Stimulated activated naive CD4-positive, alpha-beta T cell (primary cell): ENCODE data around the gene ALDH1A3.
"Not testable (repeated sequence)": the region's sequence is repeated elsewhere in the genome, so short reads cannot be mapped to it uniquely, and the experiment has no call there.

Experiments
- DNase-seq, 6 experiments: peaks; one replicate each; lab custom pipeline; 2025; lab: John Stamatoyannopoulos, UW

The ALDH1A3 gene

DNA sequence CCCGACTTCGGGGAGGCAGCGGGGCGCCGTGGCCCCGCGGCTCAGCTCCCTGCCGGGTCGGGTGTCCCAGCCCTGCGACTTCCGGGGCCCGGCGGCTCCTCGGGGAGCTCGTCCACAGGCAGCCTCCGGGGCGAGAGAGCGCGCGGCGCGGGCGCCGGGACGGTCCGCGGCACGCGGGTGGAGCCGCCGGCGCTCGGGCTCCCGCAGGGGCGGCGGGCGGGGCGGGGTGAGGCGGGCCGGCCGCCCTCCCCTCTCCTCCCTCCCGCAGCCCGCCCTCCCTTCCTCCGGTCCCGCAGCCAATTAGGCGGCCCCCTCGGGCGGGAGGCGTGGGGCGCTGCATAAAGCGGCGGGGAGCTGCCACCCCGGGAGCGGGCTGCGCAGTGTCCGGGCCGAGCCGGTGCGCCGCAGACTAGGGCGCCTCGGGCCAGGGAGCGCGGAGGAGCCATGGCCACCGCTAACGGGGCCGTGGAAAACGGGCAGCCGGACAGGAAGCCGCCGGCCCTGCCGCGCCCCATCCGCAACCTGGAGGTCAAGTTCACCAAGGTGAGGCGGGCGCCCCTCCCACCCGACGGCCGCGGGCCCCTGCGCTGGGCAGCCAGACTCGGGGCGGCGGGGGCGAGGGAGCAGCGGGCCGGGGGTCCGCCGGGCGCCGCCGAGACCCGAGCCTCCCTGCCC is at the start of gene ALDH1A3:
TSS of gene ALDH1A3 (plus strand) at position 368 of the 675 bp plus-strand sequence. CDS start at position 445, 77 bp downstream.
- no peak for DNase-seq

DNA sequence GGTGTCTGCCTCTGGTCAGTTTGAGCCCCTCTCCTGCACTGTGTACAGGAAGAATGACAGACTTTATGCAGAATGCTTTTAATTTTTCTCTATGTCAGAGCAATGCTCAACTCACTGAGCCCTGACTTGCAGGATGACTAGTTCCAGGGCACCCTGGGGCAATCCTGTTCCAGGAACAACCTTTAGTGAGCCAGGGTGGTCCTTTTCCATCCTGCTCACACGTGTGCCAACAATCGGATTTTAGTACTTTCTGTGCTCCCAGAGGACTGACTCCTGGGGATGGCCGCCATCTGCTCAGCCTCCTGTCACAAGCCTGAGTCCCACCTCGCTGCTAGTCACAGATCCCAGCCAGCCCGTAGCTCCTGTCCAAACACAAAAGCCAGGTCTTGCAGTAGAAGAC is 48.2 kb upstream of the ALDH1A3 start:
- DNase-seq = no peak

DNA sequence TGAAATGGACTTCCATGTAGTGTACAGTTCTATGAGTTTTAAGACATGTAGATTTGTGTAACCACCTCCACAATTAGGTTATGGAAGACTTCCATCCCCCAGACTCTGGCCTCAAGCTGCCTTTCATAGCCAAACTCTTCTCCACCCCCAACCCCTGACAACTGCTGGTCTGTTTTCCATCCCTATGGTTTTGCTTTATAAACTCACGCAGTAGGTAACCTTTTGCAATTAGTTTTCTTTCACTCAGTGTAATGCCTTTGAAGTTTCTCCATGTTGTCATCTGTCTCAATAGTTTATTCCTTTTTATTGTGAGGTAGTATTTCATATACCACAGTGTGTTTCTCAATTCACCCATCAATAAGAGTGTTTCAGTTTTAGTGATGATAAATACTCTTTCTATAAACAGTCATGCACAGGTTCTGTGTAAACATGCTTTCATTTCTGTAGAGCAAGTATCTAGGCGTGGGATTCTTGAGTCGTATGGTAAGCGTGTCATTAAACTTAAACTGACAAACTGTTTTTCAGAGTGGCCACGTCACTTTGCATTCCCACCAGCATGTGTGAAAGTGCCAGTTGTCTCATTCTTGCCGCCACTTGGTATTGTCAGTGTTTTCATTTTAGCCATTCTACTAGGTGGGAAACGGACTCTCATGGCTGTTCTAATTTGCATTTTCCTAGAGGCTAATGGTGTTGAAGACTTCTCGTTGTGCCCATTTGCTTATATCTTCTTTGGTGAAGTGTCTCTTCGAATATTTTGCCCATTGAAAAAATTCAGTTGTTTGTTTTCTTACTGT is 47.3 kb upstream of the ALDH1A3 start:
- DNase-seq = no peak

DNA sequence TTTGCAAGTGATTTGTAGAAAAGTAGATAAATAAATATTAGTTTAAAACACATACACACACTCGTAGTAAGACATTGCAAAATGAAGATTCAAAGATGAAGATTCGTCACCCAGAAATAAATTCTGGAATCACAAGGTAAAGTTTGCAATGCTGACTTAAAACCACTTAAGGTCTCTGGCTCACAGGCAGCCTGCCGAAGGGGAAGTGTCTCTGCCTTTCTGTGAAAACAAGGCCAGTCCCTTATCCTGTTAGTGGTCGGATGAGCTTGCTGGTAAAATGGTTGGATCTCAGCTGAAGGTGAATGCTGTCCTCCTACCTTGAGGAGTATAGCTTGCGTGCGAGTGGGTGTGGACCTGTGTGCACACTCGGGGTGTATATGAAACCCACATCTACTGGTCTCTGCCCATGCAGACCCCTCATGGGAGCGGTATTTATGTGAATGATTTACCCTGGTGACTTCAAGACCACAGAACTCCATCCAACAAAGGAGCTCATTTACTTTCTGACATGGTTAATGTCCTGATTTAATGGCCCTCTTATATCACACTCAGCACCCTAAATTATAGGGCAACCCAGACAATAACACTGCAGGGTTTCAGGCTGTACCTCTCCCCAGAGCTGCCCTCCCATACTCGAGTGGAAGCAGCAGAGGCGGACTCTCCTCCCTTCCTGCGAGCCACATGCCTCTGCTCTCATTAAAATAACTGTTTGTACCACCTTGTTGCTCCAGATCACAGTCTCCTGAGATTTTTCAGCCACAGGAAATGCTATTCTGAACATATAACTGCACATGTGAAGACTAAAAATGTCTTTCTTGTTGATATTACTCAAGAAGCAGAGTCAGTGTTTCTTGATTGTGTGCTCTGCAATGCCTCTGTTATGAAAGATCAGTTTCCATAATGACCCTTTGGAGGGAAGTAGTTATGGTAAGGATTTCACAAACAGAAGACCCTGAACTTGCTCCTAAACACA is 45.9 kb upstream of the ALDH1A3 start:
- no peak for DNase-seq

DNA sequence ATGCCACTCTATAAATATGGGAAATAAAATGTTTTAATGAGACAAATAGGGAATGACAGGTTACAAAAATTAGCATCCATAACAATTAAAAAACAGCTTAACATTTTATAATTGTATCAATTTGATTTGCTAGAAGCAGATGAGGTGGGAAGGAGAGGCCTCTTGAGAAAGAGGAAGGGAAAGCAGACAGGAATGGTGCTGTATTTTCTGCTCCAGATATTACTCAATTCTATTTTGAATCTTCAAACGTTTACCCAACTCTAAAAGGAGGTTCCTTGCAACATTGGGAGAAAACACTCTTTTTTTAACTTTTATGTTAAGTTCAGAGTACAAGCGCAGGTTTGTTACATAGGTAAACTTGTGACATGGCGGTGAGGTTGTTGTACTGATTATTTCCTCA is 44.9 kb upstream of the ALDH1A3 start:
- DNase-seq = no peak

DNA sequence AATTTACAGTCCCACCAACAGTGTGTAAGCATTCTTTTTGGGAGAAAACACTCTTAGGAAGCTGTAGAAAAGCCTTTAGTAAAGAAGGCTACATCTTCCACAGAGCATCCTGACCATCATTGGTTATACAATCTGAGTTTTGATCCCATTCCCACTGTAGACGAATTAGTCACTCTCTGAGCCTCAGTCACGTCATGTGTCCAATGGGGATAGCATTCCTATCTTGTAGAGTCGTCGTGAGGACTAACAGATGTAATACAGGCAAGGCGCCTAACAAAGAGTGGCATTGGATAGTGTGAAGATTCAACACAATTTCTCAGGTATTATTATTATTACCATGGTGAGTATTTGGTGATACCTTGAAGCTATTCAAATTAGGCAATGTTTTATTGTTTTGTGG is 44.0 kb upstream of the ALDH1A3 start:
- DNase-seq = no peak

DNA sequence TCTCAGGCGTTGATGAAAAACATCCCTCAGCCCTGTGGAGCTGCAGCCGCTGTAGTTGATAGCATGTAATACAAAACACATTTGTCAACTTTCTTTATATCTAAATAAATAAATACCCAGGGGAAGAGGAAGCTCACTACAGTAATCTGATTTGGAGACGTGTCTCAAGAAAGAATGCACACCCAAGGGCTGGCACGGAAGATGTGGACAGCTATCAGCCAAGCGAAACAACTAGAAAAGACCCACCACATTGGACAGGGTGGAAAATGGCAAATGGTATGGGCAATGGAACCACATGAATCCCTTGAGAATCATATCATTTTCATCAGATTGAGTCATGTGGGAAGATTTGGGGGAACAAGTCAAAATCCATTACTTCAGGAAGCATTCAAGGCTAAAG is 43.1 kb upstream of the ALDH1A3 start:
- DNase-seq = no peak

DNA sequence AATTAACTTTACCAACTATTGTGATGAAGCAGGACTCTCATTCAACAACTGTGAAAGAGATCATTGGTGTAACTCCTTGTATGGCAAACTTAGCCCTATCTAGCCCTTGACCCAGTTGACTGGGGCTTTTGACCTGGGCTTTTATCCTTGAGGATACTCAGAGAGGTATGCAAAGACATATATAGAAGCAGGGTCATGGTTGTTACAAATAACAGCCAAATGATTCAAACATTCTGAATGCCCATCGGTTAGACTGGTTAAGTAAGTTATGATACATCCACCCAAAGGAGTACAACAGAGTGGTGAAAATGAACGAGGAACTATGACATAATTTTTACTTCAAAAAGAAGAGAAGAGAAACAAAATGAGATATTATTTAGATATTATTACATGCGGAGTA is 38.2 kb upstream of the ALDH1A3 start:
- DNase-seq = no peak

DNA sequence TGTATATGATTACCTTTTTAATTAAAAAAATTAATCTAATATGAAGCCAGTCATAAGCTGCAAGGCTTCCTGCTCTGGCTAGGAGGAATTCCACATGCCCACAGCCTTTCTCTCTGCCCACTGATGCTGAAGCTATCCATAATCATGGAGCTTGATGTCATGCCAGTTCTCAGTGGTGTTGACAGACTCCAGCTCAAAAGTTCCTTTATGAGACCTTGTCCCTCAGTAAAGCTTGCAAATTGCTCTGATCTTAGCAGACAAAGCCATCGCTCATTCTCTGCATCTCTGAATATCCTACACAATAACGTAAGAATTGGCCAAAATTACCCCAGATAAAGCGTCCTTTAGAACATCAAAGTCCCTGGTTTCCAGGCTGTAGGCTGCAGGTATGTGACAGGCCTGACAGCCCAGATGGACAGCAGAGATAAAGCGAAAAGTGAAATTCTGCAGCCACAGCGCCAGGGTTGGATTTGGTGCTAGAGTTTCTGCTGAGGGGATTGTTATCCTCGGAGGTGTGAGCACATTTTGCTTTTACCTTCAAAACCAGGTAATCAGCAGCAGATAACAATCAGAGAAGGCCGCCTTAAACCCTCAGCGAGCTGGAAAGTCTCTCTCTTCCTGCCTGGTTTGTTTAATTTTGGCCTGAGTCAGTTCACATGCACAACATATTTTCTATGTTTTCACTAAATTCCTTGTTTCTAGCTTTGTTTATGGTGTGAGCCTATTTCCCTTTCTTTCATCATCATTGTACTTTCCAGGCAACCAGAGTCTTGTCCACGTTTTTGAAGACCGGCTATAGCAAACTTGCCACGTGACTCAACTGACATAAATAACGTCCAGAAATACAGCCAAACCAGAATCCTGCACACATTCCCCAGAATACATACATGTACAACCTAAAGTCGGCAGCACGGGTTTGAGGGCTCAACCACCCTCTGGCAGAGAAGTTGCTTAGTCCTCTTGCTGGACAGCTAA is 36.6 kb upstream of the ALDH1A3 start:
- no peak for DNase-seq

DNA sequence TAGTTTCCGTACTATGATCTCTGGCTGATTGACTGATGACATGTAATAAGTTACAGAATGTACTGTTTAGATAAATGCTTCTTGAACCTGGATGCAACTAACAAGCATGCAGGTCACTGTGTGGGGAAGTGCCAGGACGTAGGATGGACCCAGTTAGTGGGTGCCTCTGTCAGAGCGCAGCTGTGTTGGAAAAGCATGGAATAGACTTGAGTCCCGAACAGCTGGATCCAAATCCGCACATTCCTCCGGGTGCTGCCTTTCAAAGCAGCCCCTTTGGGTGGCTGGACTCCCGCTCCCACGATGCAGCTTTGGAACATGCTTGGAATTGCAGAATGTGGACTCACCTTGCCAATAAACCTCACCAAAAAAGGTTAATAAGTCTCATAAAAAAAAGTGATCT is 35.5 kb upstream of the ALDH1A3 start:
- DNase-seq = no peak

DNA sequence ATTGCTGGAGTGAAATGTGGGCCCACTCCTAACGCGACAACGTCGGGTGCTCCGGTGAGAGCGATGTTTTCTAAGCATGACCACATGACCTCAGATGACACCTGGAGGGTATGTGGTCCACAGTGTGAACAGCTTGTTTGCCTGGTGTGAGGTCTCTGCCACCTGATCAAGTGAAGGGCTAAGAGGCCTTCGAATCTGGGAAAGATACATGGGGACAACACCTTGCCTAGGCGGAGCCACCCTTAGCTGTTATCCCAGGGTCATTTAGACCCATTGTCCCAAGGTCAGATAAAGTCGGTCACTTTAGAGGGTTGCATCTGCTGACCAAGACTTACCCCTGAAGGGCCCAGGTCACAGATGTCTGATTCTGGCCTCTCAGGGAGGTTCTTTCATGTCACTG is 34.9 kb upstream of the ALDH1A3 start:
- no peak for DNase-seq

DNA sequence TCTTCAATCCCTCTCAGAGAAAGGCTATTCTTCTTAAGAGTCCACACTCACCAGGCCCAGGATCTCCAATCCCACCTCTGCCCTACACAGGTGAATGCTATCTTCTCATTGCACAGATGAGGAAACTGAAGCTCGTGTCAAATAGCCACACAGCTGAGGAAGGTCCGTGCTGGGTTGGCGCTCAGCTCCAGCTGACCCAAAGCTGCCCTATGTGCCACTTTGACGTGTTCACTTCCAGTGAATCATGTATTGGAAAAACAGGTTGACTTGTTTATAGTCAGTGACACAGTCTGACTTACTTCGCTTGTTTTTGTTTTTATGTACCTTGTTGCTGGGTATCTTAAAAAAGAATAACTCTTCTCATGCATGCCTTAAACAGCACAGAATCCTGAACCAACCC is 32.4 kb upstream of the ALDH1A3 start:
- no peak for DNase-seq

DNA sequence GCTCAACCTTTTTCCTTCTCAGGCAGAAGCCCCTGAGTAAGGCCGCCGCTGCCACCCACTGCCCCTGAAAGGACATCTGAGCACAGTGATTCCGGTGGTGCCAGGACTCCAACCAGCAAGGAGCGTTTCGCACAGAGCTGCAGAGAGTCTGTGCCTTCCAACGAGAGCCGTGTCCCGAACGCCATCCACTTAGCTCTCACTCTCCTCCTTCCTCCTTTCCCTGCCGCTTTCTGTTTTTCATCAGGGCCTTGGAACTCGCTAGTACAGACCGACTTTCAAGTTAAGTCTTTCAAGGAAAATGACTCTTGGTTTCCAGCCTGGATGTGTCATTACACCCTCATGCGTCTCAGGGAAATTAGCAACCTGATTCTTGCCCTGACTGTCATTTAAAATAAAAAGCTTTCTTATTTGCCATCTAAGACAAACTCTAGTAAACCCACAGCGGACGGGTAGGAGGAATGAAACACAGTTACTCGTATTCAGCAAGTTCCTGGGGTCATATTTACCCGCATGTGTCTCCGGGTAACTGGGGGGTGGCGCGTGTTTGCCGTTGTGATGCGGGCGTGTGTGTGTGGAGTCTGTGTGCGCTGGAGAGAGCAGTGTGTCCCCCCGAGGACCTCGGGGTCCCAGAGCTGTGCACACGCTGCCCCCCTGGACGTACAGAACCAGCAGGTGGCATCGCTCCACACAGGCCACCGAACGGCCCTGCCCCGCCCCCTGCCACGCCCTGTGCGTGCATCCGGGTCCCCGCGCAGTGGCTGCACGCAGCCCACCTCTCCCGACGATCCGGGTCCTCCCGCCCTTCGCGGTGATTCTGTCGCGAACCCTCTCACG is 30.4 kb upstream of the ALDH1A3 start:
- DNase-seq = peak; percentile 21 to 52 (median 36)

DNA sequence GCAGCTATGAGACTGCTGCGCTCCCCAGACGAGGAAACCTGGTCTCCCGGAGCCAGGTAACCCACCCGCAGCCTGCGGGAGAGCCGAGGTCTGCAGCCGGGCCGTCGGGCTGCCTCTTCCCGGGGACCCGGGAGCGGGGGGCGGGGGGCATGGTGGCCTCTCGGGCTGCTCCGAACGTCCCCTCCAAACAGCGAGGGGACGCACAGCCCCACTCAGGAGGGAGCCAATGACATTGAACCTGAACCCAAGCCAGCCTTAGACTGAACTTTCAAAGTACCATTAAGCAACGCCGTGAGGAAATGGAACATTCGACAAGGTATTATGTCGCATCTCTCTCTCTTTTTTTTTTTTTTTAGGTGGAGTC is 29.8 kb upstream of the ALDH1A3 start:
- DNase-seq = no peak

DNA sequence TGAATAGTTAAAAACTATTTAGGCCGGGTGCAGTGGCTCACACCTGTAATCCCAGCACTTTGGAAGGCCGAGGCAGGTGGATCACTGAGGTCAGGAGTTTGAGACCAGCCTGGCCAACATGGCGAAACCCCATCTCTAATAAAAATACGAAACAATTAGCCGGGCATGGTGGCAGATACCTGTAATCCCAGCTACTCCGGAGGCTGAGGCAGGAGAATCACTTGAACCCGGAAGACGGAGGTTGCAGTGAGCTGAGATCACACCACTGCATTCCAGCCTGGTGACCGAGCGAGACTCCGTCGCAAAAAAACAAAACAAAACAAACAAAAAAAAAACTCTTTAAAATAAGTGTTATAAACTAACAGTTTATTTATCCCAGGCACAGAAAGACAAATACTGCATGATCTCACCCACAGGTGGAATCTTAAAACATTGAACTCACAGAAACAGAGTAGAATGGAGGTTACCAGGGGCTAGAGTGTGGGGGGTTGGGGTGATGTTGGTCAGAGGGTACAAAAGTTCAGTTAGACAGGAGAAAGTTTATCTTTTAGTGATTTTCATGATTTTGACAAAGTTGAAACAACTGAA is 28.1 kb upstream of the ALDH1A3 start:
- DNase-seq = not testable (repeated sequence)

DNA sequence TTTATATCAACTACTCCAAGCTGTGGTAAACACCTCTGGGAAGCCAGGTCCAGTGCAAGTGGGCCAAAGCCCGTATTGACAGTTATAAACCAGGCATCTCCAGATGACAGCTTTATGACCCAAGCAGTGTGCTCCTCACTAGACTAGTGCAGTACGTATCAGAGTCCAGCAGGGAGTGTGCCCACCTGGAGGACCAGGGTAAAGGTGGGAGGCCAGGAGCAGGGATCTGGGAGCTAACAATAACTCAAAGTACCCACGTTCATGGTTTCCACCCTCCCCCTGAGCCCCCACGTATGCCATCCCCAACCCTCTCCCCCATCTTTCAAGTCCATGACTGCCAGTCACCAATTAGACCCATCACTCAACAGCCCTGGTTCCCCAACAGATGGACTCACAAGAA is 27.0 kb upstream of the ALDH1A3 start:
- DNase-seq = no peak

DNA sequence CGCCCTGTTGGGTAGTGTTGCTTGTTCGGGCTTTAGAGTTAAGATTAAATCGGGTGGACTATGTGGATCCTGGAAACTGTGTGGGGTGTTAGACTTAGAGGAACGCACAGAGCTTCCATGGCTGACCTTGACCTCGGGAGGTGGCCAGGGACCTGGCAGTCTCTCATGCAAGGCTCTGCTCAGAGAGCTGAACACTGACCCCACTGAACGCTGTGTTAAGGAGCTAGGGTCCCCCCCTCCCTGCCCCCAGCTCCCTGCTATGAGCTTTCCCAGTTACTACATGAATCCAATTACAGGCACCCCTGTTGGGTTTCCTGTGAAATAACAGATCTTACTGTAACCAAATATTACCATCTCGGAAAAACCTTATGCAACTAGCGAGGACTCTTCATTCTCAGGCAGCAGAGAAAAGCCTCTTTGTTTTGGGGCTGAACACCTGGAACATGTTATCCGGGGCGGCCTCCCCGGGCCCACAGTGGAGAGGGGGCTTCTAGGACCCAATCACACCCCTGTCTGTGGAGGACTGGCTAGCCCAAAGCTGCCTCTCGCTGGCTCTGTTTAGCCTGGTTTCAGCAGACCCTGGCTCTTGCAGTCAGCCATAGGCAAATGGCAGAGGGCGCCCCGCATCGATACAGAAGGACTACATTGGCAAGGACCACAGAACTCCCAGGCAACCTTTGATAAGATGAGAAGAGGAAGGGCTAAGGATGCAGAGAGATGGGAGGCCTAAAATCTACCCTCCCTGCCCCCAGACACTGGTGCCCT is 25.8 kb upstream of the ALDH1A3 start:
- DNase-seq = no peak

DNA sequence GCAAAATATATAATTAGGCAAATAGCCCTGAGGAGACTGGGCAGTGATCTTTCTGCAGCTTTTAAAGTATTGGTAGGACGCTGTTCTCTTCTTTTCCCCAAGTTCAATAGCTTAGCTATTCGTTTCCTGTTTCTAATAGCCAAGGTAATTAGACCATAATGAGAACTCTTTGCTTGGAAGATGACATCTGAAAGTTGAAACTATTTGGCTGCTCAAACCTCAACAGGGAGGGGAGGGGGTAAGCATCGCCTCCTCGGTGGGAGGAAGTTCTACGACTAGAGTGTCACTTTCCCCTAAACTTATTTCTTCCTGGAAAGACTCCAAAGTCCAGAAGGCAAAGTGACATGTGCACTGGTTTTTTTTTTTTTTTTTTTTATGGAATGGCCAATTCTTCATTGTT is 22.8 kb upstream of the ALDH1A3 start:
- DNase-seq = no peak

DNA sequence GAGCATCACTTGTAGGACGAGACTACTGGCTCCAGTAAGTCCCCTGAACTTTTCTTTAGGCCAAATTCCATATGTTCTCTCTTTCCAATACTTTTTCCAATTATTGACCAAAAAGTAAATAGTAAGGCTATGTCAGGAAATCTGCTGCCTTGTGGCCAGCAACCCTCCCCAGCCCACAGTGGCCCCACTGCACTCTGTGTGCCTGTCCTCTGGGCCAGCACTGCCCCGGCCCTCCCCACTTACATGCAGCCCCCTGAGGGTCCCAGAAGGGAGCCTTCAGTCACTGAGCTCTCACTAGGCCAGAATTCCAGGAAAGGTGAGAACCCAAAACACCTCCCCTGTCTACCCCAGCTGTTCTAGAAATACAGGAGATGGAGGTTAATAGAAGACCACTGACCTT is 21.3 kb upstream of the ALDH1A3 start:
- no peak for DNase-seq
